Progenitor cell of endocrine pancreas (in vitro differentiated cells): ENCODE results near the gene F2RL1. TPM values are rescaled to one million over a fixed set of nuclear protein-coding genes. Genes with fewer than 3 reads are reported as not detected.
"Not testable (repeated sequence)": the region's sequence is repeated elsewhere in the genome, so short reads cannot be mapped to it uniquely, and the experiment has no call there.

ENCODE experiments used
- DNase-seq: peaks from one replicate; pipeline ENCODE4 v3.0.0; 2021; ENCODE audit warnings: low spot score; ENCODE audit not compliant: unreplicated experiment
- H3K27ac Mint-ChIP-seq: 2 replicates; pipeline ENCODE4 v1.8.0; 2021; ENCODE audit warnings: mild to moderate bottlenecking, moderate library complexity, mixed read lengths
- H3K27me3 Mint-ChIP-seq: 2 replicates; pipeline ENCODE4 v1.8.0; 2021; ENCODE audit warnings: mixed read lengths
- H3K36me3 Mint-ChIP-seq: 2 replicates; pipeline ENCODE4 v1.8.0; 2022; ENCODE audit warnings: mixed read lengths; ENCODE audit not compliant: insufficient read depth
- H3K4me1 Mint-ChIP-seq: 2 replicates; pipeline ENCODE4 v1.8.0; 2021; ENCODE audit warnings: low read depth, mixed read lengths
- H3K4me3 Mint-ChIP-seq: 2 replicates; pipeline ENCODE4 v1.8.0; 2021; ENCODE audit warnings: low read depth, mild to moderate bottlenecking, moderate library complexity, mixed read lengths
- H3K9me3 Mint-ChIP-seq: 2 replicates; pipeline ENCODE4 v1.8.0; 2021; ENCODE audit warnings: low read depth, mixed read lengths
- total RNA-seq: library from RNA; stranded (reverse); gene quantifications from 2 replicates; pipeline ENCODE4 v1.2.1, GENCODE V29; 2021
- TF ChIP-seq, protein P1 (sequence below): fragments of 200-600 bp; sonication (generic); IDR thresholded peaks from one replicate; pipeline ENCODE4 v1.5.0; 2021; ENCODE audit warnings: antibody characterized with exemption, mild to moderate bottlenecking; ENCODE audit not compliant: unreplicated experiment

Gene F2RL1
- total RNA-seq, 1 donor from 2014 or later = 6.5 TPM

DNA sequence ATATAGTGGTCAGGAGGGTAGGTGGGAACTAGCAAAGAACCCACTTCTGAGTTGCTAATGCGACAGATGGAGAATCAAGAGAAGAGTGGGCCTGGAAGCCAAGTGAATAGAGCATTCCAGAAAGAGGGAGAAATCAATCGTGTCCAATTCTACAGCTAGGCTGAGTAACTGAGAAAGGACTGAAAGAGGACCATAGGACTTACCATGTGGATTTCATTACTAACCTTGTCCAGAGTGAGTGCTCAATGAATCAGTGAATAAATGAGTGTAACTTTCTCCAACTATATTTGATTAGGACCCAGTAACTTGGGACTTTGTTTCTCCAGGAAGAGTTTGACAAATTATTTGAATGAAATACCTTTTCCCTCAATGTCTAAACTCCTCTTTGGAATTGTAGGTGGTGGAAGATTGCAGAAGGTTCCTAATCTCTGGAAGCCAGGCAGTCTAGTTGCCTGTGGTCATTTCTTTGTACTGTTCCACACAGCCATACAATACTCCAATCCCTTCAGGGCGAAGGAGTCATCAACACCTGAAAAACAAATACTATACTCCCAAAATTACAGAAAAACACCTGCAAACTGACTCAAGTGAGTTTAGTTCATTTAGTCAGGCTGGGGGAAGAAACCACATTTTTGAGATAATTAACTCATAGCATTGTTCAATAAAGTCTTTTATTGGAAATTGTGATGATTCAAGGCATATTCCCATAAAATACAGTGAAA is 2.6 kb upstream of the F2RL1 start:
- DNase-seq = no peak
- Mint-ChIP-seq H3K9me3 (no peaks in the 10 kb centered on the region), H3K27ac (no peak overlapping the region), H3K36me3 (no peaks in the 10 kb centered on the region), H3K27me3 (peaks cover 46% of the 10 kb centered on the region), H3K4me1 (peaks cover 15% of the 10 kb centered on the region), H3K4me3 (no peak overlapping the region)
- TF ChIP-seq, protein P1, sequence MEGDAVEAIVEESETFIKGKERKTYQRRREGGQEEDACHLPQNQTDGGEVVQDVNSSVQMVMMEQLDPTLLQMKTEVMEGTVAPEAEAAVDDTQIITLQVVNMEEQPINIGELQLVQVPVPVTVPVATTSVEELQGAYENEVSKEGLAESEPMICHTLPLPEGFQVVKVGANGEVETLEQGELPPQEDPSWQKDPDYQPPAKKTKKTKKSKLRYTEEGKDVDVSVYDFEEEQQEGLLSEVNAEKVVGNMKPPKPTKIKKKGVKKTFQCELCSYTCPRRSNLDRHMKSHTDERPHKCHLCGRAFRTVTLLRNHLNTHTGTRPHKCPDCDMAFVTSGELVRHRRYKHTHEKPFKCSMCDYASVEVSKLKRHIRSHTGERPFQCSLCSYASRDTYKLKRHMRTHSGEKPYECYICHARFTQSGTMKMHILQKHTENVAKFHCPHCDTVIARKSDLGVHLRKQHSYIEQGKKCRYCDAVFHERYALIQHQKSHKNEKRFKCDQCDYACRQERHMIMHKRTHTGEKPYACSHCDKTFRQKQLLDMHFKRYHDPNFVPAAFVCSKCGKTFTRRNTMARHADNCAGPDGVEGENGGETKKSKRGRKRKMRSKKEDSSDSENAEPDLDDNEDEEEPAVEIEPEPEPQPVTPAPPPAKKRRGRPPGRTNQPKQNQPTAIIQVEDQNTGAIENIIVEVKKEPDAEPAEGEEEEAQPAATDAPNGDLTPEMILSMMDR = no peak

DNA sequence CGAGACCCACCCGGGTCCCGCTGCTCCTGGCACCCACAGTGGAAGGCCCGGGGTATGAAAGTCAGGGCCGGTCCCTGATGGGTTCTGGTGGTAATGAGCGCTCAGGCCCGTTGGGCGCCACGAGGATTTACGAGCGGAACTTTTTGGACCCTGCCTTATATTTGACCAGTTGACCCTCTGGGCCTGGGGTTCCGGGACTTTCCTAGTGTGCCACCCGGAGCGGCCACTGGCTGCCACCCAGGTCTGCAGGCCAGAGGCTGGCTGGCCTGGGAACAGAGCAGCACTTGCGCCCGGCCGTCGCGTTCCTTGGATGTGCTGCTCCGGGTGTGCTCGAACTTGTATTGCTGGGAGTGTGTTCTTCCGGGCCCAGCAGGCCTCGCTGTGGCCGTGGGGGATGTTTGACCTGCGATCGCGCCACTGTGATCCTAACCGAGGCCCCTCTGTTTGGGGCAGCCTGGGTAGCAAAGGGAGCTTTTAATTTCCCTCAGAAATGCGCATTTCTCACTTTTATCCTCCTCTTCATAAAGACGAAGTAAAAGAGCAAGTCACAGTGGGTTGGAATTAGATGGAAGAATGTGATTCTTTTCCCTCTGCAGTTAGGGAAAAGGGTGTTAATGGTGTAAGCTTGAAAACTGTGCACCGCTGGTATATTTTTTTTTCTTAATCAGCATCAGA is 1.2 kb downstream of the F2RL1 start:
- peaks cover 2% of the 10 kb centered on the region for H3K36me3 Mint-ChIP-seq
- TF ChIP-seq, protein P1 = no peak
- peak overlapping the region; percentile 20 for H3K27ac Mint-ChIP-seq
- no peaks in the 10 kb centered on the region for H3K9me3 Mint-ChIP-seq
- H3K27me3 Mint-ChIP-seq = peaks cover 44% of the 10 kb centered on the region
- H3K4me3 Mint-ChIP-seq = peak overlapping the region; percentile 87
- H3K4me1 Mint-ChIP-seq = peaks cover 17% of the 10 kb centered on the region
- DNase-seq = no peak

DNA sequence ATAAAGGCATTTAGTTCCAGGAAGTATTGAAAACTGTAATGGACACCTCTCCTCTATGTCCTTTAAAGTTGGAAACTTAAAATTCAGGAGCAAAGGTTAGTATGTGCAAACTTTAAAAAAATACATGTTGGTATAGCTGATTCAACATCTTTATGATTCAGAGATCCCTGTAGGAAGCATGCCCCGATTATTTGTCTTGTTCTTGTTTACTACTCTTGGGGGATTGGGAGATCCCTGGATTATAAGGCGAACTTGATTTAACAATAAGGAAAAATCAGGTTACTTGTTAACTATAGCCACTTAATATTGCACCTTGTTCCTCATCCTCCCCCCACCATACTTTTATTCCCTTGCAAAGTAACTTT is 1.7 kb downstream of the F2RL1 start:
- Mint-ChIP-seq H3K27ac (no peak overlapping the region), H3K36me3 (peaks cover 2% of the 10 kb centered on the region), H3K27me3 (peaks cover 41% of the 10 kb centered on the region), H3K4me3 (peak overlapping the region; percentile 87), H3K9me3 (no peaks in the 10 kb centered on the region), H3K4me1 (peaks cover 17% of the 10 kb centered on the region)
- DNase-seq = no peak
- TF ChIP-seq, protein P1 = no peak

DNA sequence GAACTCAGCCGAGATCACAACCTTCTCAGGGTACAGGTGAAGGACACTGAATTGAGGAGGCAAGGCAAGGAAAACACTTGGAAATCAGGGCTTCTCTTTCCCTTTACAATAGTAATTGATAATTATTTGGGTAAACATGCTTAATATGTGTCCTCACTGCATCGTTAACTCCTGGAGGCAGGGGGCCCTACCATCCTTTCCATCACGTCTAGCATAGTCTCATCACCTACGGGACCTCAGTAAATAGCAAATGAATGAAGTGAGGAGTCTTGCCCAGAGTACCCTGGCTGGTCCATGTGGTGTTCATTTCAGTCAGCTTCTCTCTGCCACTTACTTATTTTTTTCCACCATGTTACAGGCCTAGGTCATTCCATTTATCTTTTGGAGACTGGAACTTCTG is 2.3 kb downstream of the F2RL1 start:
- peak overlapping the region; percentile 6 for H3K4me3 Mint-ChIP-seq
- H3K9me3 Mint-ChIP-seq = no peaks in the 10 kb centered on the region
- H3K27me3 Mint-ChIP-seq = peaks cover 36% of the 10 kb centered on the region
- peaks cover 17% of the 10 kb centered on the region for H3K4me1 Mint-ChIP-seq
- TF ChIP-seq, protein P1 = no peak
- no peak overlapping the region for H3K27ac Mint-ChIP-seq
- DNase-seq = no peak
- peaks cover 2% of the 10 kb centered on the region for H3K36me3 Mint-ChIP-seq

DNA sequence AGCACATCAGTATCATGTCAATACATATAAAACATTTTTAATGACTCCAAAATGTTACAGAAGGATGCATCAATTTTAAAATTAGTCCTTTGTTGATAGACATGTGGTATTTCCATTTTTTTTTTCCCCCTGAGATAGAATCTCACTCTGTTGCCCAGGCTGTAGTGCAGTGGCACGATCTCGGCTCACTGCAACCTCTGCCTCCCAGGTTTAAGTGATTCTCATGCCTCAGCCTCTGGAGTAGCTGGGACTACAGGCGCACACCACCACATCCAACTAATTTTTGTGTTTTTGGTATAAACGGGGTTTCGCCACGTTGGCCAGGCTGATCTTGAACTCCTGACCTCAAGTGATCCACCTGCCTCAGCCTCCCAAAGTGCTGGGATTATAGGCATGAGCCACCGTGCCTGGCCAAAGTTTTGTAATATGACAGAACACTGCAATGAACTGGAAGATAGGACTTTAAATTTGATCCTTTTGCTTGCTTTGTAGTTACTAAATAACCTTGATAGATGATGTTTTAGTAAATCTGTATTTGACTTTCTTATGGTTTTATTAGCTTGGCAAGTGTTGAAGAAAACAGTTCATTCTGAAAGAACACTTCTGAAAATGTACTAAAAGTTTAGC is 3.4 kb downstream of the F2RL1 start:
- H3K4me3 Mint-ChIP-seq, H3K36me3 Mint-ChIP-seq, H3K9me3 Mint-ChIP-seq, DNase-seq, H3K27ac Mint-ChIP-seq: not testable (repeated sequence)
- Mint-ChIP-seq H3K4me1 (peaks cover 17% of the 10 kb centered on the region), H3K27me3 (peaks cover 25% of the 10 kb centered on the region)

DNA sequence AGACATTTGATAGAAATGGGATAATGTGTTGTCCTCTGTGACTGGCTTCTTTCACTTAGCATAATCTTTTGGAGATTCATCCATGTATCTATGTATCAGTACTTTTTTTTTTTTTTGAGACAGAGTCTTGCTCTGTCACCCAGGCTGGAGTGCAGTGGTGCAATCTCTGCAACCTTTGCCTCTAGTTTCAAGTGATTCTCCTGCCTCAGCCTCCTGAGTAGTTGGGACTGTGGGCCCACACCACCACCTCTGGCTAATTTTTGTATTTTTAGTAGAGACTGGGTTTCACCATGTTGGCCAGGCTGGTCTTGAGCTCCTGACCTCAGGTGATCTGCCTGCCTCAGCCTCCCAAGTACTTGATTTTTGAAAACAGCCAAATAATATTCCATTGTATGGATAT is 7.6 kb downstream of the F2RL1 start:
- H3K4me3 Mint-ChIP-seq, H3K36me3 Mint-ChIP-seq, H3K4me1 Mint-ChIP-seq, H3K9me3 Mint-ChIP-seq, H3K27ac Mint-ChIP-seq, H3K27me3 Mint-ChIP-seq, DNase-seq: not testable (repeated sequence)
